ENCODE results near the gene CDC20B.
A peak's percentile ranks its signal among the peaks of the same experiment; 100 is the strongest.

The CDC20B gene

GRCh38 chr5:55146543-55147151 lies 26.3 kb downstream of the CDC20B start:
- H3K4me3 ChIP-seq (ENCODE audit: low read depth, low read length), result no peak overlapping the region
- peak; percentile 100 for TF ChIP-seq CTCF (conservative IDR thresholded peaks at IDR 0.05; ENCODE audit: low read depth, low read length)
- DNase-seq (ENCODE audit: low read depth), result peak; percentile 92

DNA sequence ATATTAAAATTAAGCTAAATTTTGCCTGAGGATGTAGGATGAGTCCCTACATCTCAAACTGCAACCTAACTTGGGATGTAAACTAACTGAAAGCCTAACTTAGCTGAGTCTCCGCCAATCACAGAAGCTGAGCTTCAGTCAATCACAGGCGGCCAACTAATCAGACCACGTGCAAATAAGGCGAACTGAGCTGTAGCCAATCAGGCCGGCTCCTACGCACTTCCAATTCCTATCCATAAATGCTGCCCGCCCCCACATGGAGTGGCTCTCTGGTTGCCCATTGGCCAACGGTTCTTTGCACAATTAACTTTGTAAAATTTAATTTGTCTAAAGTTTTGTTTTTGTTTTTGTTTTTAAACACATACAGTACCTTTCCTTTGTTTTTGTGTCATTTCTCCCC lies 26.9 kb downstream of the CDC20B start:
- TF ChIP-seq CTCF (conservative IDR thresholded peaks at IDR 0.05; ENCODE audit: low read depth, low read length), result no peak
- no peak overlapping the region for H3K4me3 ChIP-seq (ENCODE audit: low read depth, low read length)
- DNase-seq (ENCODE audit: low read depth), result no peak

DNA sequence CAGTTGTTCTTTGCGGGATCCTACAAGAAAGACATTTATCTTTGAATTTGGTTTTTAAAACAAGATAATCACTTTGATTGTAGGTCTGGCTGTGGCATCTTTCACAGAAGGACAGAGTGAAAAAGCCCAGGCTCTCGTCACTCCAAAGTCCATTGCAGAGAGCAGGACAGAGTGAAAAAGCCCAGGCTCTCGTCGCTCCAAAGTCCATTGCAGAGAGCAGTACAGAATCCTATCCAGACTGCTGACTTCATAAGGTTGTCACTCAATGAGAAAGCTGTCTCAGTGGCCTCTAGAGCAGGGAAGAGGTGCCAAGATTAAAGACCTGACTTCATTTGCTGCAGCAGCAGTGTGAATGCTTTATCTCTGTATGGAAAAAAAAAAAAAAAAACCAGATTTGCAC lies 29.4 kb downstream of the CDC20B start:
- no peak for TF ChIP-seq CTCF (conservative IDR thresholded peaks at IDR 0.05; ENCODE audit: low read depth, low read length)
- no peak overlapping the region for H3K4me3 ChIP-seq (ENCODE audit: low read depth, low read length)
- DNase-seq (ENCODE audit: low read depth), result no peak

DNA sequence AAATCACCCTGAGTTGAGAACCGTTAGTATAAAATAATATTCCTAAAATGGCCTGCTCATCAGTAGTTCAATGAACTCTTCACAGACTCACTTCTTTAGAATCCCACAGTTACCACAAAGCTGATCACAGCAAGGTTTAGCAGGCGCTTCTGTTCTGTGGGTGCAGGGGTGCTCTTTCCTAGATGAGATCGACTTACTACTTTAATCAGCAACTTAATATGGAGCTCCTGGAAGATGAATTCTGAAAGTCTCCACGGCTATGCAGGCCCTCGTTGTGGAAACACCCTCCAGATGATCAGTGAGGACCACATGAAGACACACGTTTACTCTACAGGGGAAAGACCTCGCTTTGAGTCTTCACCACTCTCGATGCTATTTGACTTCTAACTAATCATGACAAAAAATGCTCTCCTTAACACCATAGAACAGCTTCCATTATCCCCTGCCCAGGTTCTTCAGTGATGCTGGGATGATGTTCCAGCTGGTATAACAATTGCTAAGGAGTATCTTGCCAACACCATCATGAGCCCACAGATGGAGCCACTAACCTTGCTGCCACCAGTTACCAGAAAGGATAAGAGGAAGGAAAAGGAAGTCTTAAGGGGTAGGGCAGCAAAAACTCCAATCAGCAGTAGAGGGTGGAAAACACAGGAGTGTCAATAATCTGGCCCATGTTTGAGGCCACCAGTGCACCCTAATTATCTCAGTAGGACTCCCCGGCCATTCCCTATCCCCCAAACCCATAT lies 30.9 kb downstream of the CDC20B start:
- no peak for TF ChIP-seq CTCF (conservative IDR thresholded peaks at IDR 0.05; ENCODE audit: low read depth, low read length)
- H3K4me3 ChIP-seq (ENCODE audit: low read depth, low read length), result no peak overlapping the region
- DNase-seq (ENCODE audit: low read depth), result no peak

DNA sequence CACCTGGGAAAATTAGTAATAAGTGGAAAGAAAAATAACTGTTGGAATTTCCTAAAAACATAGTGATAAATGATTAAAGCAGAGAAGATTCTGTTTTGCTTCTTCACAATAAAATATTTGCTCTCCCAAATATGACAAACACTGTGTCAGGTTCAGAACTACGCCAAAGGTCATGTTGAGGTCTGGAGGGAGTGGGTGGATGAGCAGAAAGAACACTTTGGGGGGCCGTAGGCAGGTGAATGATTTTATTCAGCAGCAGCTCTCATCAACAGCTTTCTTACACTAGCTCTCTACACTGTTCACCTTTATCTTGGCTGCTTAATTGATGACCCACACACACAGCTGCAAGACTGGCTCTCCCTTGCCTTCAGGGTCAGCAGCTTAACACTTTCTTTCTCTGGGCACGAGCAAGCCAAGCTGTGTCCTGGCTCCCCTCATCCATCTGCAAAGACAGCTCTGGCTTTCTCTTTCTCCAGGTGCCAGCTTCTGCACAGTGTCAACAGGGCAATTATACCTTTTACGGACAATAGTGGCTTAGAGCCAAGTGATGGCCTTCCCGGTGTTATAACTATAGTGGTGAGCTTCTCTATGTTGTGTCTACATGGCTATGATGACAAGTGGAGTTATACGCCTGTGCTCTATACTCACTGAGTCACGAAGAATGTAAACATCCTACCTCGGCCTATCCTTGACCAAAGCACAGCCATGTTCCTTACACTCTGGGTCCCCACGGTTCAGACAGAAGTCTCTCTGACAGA lies 31.9 kb downstream of the CDC20B start:
- no peak for TF ChIP-seq CTCF (conservative IDR thresholded peaks at IDR 0.05; ENCODE audit: low read depth, low read length)
- no peak overlapping the region for H3K4me3 ChIP-seq (ENCODE audit: low read depth, low read length)
- no peak for DNase-seq (ENCODE audit: low read depth)

DNA sequence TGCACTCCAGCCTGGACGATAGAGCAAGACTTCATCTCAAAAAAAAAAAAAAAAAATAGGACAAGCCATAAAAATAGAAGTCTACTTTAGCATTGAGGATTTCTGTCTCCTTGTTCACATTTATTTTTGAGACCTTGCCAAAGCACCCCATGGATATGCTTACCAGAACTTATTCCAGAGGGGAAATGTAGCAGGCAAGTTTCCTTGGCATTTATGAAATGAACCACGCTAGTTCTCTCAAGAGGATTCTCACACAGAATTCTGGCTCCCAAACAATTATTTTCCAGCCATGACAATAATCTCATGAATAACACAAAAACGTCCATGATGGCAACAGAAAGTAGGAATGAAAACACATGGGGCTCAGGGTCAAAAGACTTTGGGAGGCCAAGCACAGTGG lies 36.5 kb downstream of the CDC20B start:
- no peak for TF ChIP-seq CTCF (conservative IDR thresholded peaks at IDR 0.05; ENCODE audit: low read depth, low read length)
- DNase-seq (ENCODE audit: low read depth), result peak; percentile 31
- H3K4me3 ChIP-seq (ENCODE audit: low read depth, low read length), result no peak overlapping the region

Measured in choroid plexus epithelial cell (primary cell).